GM18861 (cell line): Measurements from ENCODE around the gene RGL4.

ENCODE experiments used
- ATAC-seq: cut with Tn5 transposase; IDR thresholded peaks from one replicate; pipeline ENCODE4 v1.9.1; 2021; ENCODE audit not compliant: unreplicated experiment

The RGL4 gene

GRCh38 chr22:23678133-23678532 lies 12.7 kb upstream of the RGL4 start:
- no peak for ATAC-seq

GRCh38 chr22:23681026-23681809 lies 9.6 kb upstream of the RGL4 start:
- no peak for ATAC-seq

- no peak for ATAC-seq
Measured at GRCh38 chr22:23682077-23682476, 8.7 kb upstream of the RGL4 start.

GRCh38 chr22:23682827-23683355 lies 7.9 kb upstream of the RGL4 start:
- ATAC-seq: no peak

GRCh38 chr22:23683545-23683944 lies 7.3 kb upstream of the RGL4 start:
- ATAC-seq: no peak

GRCh38 chr22:23684026-23684425 lies 6.8 kb upstream of the RGL4 start:
- no peak for ATAC-seq

- ATAC-seq: no peak
Measured at GRCh38 chr22:23684561-23685031, 6.2 kb upstream of the RGL4 start.

- no peak for ATAC-seq
Measured at GRCh38 chr22:23685205-23685784, 5.5 kb upstream of the RGL4 start.

GRCh38 chr22:23686416-23687024 lies 4.3 kb upstream of the RGL4 start:
- no peak for ATAC-seq

GRCh38 chr22:23688121-23688520 lies 2.7 kb upstream of the RGL4 start:
- no peak for ATAC-seq

- no peak for ATAC-seq
Measured at GRCh38 chr22:23688571-23688970, 2.2 kb upstream of the RGL4 start.

- no peak for ATAC-seq
Measured at GRCh38 chr22:23689414-23689813, 1.4 kb upstream of the RGL4 start.

GRCh38 chr22:23691748-23692423 lies 1.1 kb downstream of the RGL4 start:
- ATAC-seq: no peak

GRCh38 chr22:23692598-23693291 lies 1.9 kb downstream of the RGL4 start:
- ATAC-seq: no peak

GRCh38 chr22:23693979-23694680 lies 3.3 kb downstream of the RGL4 start:
- ATAC-seq: no peak

- no peak for ATAC-seq
Measured at GRCh38 chr22:23695141-23695540, 4.3 kb downstream of the RGL4 start.

GRCh38 chr22:23695571-23696325 lies 4.9 kb downstream of the RGL4 start:
- ATAC-seq: no peak

GRCh38 chr22:23696326-23696851 lies 5.6 kb downstream of the RGL4 start:
- peak; percentile 68 for ATAC-seq
